ENCODE measurements around the gene GLIS1.
A peak's percentile ranks its signal among the peaks of the same experiment; 100 is the strongest.

Gene GLIS1

GRCh38 chr1:53677486-53677885, 61.5 kb downstream of the GLIS1 start:
- no peak for DNase-seq

GRCh38 chr1:53672785-53673184, 66.2 kb downstream of the GLIS1 start:
- DNase-seq, result no peak

GRCh38 chr1:53672243-53672642, 66.7 kb downstream of the GLIS1 start:
- DNase-seq, result no peak

DNA sequence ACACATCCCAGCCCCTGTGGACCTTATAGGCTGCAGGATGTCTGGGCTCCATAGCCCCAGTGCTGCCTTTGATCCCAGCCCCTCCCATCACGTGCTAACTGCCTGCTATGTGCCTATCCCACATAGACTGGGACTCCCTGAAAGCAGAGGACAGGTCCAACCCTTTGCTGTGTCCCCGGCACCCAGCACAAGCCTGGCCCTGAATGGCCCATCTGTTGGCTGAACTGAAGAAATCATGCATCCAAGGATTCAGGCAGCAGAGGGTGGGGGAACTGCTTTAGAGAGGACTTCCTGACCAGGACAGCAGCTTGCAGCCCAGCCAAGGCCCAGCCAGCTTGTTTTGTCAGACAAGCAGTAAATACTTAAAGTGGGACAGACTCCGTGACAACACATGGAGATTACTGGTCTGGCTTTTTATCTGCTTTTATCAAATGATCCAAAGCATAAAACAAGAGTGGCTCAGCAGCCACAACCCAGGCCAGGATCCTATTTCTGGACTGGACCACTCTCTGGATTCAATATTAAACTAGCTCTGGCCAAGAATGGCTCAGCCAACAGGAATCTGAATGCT, 69.3 kb downstream of the GLIS1 start:
- DNase-seq, result peak in 1 of 2 experiments; percentile 27

- DNase-seq, result no peak
Measured at GRCh38 chr1:53666566-53666965, 72.4 kb downstream of the GLIS1 start.

- DNase-seq, result no peak
Measured at GRCh38 chr1:53665996-53666395, 73.0 kb downstream of the GLIS1 start.

DNA sequence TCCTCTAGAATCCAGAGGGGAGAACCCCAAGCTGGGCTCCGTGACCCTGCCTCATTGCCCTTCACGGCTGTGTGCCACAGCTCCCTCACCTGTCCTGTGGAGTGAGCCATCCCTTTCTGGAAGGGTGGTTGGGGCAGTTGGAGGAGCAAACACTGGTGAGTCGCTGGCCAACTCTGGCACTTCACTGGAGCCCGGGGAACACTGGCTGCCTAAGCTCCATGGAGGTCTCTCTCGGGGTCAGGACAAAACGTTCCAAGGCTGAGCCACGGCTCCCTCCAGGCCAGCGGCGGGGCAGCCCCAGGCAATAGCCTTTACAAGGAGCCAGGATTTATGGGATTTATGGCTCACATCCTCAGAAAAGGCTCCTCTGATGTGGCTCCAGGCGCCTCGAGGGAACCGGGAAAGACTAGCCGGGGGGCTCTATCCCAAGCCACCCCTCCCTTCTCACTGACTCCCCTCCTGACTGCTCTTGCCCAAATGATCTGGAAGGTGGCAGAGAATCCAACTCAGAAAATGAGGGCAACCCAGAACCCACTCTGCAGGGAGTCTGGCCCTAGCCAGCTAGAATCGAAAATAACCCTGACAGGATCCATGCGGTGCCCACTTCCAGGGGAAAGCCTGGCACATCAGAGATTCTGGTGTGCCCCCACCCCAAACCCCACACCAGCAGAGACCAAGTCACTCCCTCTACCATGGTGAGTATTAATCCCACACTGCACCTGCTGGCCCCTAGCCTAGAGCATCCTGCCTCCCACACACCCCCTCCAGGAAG, 75.2 kb downstream of the GLIS1 start:
- no peak for DNase-seq

DNA sequence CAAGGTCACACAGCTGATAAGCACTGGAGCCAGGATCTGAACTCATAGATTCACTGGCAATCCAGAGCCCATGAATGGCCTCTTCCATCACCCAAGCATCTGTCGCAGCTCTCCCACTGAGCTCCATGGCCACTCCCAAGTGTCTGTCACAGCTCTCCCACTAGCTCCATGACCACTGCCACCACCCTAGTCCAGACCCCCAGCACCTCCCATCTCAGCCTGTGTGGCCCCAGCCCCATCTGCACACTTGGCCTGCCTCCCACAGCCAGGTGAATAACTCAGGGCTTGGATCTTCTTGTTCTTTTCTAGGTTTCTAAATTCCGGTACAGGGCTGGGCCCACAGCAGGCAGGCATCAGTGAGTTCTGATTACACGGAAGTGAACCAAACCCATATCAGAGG, 76.0 kb downstream of the GLIS1 start:
- DNase-seq, result peak in 1 of 2 experiments; percentile 20

- DNase-seq, result no peak
Measured at GRCh38 chr1:53662169-53662568, 76.8 kb downstream of the GLIS1 start.

DNA sequence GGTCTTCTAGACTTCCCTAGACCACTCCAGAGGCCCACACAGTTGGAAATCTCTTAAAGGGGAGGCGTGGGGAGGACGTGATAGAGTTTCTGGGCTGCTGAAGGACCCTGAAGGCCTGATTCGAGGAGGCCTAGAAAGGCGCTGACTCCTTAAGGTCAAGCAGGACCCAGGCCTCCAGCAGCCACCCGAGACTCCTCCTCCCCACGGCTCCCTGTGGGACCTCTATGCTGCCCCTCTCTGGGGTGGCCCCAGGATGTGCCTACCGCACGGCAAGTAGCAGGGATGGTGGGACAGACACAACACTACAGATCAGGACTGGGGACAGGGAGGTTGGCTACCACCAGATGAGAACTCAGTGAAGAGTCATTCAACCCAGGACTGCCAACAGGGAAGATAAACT, 77.5 kb downstream of the GLIS1 start:
- no peak for DNase-seq

DNA sequence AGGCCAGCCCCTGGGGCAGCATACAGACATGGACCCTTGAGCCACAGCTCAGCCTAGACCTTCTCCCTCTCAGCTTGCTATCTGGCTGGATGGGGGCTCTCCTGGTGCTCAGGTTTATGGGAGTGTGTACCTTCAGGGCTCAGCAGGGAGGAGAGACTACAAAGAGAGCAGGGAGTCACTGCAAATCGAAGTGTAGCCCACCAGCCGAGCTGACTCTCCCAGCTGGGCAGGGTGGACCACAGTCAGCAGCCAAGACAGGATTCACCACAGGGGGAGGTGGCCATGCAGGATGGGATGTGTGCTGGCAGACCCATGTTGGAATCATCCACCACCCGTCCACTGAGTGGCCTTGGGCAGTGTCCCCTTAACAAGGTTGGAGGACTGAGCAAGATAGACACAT, 78.3 kb downstream of the GLIS1 start:
- DNase-seq, result no peak

GRCh38 chr1:53659436-53659835, 79.5 kb downstream of the GLIS1 start:
- DNase-seq, result no peak

GRCh38 chr1:53658489-53659230, 80.3 kb downstream of the GLIS1 start:
- no peak for DNase-seq

GRCh38 chr1:53657891-53658396, 81.0 kb downstream of the GLIS1 start:
- no peak for DNase-seq

DNA sequence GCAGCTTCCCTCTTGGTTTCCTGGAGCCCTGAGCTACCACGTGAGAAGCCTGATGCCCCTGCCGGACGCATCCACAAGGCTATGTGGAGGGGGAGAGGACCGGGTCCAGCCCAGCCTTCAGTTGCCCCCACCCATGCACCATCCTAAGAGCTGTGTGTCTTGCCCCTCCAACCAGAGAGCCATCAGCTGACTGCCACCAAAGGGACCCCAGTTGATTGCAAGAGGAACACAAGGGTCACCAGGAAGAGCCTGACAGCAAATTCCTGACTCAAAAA, 81.5 kb downstream of the GLIS1 start:
- DNase-seq, result no peak

DNA sequence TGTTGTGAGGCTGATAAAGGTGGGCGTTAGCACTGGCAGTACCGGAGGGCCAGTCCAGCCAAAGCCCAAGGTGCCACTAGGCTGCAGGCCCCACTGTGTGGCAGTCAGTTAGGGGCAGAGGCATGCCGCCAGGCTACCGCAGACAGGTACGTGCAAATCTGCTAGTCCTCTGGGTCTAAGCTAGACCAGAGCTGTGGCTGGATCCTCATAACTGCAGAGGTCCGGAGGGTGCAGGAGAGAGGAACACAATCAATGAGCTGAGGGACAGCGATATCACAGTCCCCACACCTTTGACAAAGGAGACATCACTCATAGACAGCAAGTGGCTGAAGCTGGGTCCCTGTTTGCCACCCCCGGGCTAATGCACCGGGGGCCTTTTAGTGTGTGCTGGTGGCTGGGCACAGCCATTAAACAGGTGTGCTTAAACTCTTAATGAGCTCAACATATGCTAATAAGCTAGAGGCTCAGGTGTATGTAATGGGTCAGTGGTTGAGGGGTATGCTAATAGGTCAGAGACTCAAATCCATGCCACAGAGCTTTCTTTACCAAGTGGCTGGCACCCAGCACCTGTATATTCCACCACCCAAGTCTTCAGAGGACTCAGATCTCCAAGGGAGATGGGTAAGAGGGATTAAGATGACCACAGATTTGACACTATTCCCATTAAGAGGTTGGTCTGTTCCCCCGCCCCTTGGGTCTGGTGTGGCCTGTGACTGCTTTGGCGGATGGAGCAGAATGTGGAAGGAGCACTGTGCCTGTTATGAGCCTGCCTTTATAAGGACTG, 82.0 kb downstream of the GLIS1 start:
- no peak for DNase-seq

- DNase-seq, result no peak
Measured at GRCh38 chr1:53655931-53656746, 82.8 kb downstream of the GLIS1 start.

DNA sequence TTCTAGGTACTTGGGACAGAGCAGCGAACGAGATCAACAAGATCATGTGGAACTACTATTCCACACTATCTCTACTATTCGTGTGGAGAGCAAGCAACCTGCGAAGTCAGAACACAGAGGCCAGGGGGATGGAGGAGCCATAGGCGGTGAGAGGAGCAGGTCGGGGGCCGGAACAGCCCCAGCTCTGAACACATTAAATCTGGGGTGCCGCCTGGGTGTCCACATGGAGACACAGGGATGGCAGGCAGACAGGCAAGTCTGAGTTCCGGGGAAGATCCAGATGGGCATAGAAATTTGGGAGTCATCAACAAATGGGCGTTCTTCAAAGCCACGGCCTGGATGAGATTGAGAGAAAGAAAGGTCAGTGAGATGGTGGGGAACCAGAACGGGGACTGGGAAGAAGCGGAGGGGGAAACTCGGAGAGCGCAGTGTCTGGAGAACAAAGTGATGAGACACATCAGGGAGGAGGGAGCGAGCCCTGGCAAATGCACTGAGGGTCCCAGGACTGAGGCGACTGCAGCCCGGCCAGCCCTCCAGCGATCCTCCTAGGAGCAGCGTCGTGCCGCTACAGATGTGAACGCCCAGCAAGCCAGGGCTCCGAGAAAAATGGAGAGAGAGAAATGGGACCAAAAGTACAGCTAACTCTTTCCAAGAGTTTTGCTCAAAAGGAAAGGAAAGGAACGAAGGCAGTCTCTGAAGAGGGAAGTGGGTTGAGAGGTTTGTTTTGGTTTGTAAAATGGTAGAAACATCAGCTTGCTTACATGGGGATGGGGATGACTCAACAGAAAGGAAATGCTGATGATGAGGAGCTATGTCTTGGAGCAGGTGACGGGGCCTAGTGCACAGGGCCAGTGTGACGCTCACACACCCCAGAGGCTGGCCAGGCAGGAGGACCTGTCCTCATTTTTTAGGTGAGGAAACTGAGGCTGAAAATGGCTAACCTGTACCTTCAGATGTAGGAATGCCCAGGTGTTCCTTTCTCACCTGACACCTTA, 84.5 kb downstream of the GLIS1 start:
- no peak for DNase-seq

DNA sequence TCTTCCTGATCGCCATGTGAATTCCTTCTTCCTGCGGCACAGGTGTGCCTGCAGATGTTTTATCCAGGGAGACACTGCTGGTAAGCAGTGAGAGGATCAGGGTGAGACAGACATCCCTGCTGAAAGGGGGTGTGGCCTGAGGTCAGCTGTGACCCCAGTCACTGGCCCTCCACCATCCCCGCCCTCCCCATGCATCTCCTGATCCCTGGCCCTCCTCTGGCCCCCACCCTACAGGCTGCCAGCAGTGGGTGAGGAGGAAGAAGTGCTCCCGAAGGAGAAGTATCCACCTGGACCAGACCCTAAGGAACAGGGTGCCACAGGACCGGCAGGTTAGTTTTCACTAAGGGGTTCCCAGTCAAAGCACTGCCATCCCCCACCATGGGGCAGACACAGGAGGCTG, 85.3 kb downstream of the GLIS1 start:
- DNase-seq, result no peak

DNA sequence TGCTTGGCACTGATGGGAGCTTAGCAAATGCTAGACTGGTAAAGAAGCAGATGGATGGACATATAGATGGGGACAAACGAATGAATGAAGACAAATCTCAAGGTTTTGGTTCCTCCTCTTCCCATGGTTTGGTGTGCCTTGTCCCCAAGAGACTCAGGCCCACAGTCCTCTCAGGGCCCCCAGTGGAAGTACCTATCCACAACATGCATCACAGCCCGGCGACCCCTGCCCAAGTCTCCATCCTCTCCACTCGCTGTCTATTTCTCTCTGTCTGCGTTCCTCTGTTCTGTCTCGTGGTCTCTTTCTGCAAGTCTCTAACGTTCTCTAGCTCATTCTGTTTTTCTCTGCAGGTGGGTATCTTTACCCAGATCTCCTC, 85.8 kb downstream of the GLIS1 start:
- no peak for DNase-seq

Measured in NCI-H524 (cell line).